HEK293 (cell line): Measurements from ENCODE around the gene KRTAP5-1.

Experiments
- CTCF ChIP-seq: fragments of 450-650 bp; formaldehyde crosslinking; IDR thresholded peaks from 2 replicates; pipeline ENCODE4 v1.5.1; 2016; ENCODE audit warnings: missing biosample characterization, missing genetic modification characterization
- MZF1 ChIP-seq: fragments of 450-650 bp; formaldehyde crosslinking; IDR thresholded peaks from 2 replicates; pipeline ENCODE4 v1.5.1; 2017; ENCODE audit warnings: missing biosample characterization, missing genetic modification characterization, borderline replicate concordance
- ZNF174 ChIP-seq: fragments of 450-650 bp; formaldehyde crosslinking; IDR thresholded peaks from 2 replicates; pipeline ENCODE4 v1.5.0; 2017; ENCODE audit warnings: missing biosample characterization, mild to moderate bottlenecking, missing genetic modification characterization
- ZNF776 ChIP-seq: fragments of 450-650 bp; formaldehyde crosslinking; IDR thresholded peaks from 2 replicates; pipeline ENCODE4 v1.5.0; 2017; ENCODE audit warnings: missing biosample characterization, missing genetic modification characterization, borderline replicate concordance

- no peak for TF ChIP-seq ZNF776 (tag by site-specific recombination)
- no peak for TF ChIP-seq CTCF (tag by site-specific recombination)
- TF ChIP-seq ZNF174 (tag by site-specific recombination) = no peak
- no peak for TF ChIP-seq MZF1 (tag by site-specific recombination)
Measured at GRCh38 chr11:1570531-1570895, 14.6 kb downstream of the KRTAP5-1 start.
